Mesothelial cell of epicardium (in vitro differentiated cells): ENCODE results near the gene KCNJ10. TPM values are rescaled to one million over a fixed set of nuclear protein-coding genes. Genes with fewer than 3 reads are reported as not detected.
A peak's percentile ranks its signal among the peaks of the same experiment; 100 is the strongest.

Experiments used
- DNase-seq, 2 experiments: peaks; one replicate each; pipeline ENCODE4 v3.0.0; 2021; ENCODE audit warnings: low spot score in 2 of 2; ENCODE audit not compliant: unreplicated experiment in 2 of 2
- H3K27ac Mint-ChIP-seq: 2 replicates; pipeline ENCODE4 v1.8.0; 2021; ENCODE audit warnings: mixed read lengths
- H3K27me3 Mint-ChIP-seq: 2 replicates; pipeline ENCODE4 v1.8.0; 2021; ENCODE audit warnings: low read depth, mixed read lengths
- H3K36me3 Mint-ChIP-seq: 2 replicates; pipeline ENCODE4 v1.8.0; 2021; ENCODE audit warnings: mixed read lengths
- H3K4me1 Mint-ChIP-seq: 2 replicates; pipeline ENCODE4 v1.8.0; 2021; ENCODE audit warnings: mixed read lengths
- H3K4me3 Mint-ChIP-seq: 2 replicates; pipeline ENCODE4 v1.8.0; 2021; ENCODE audit warnings: mild to moderate bottlenecking, moderate library complexity, mixed read lengths
- H3K9me3 Mint-ChIP-seq: 2 replicates; pipeline ENCODE4 v1.8.0; 2021; ENCODE audit warnings: mixed read lengths
- CTCF ChIP-seq: fragments of 200-600 bp; sonication (generic); IDR thresholded peaks from one replicate; pipeline ENCODE4 v1.5.0; 2021; ENCODE audit warnings: antibody characterized with exemption; ENCODE audit not compliant: unreplicated experiment
- total RNA-seq: library from RNA; stranded (reverse); gene quantifications from 3 replicates; pipeline ENCODE4 v1.2.1, GENCODE V29; 2021

Gene KCNJ10
- total RNA-seq, 1 donor from 2014 or later = 0.27 TPM

- Mint-ChIP-seq H3K4me1 (no peaks in the 10 kb centered on the region), H3K4me3 (no peak overlapping the region), H3K27ac (no peak overlapping the region), H3K36me3 (peaks cover 5% of the 10 kb centered on the region), H3K9me3 (no peaks in the 10 kb centered on the region), H3K27me3 (peaks cover 5% of the 10 kb centered on the region)
- no peak for TF ChIP-seq CTCF
- DNase-seq = no peak
Measured at GRCh38 chr1:160090760-160091159, 20.8 kb upstream of the KCNJ10 start.

GRCh38 chr1:160089883-160090282, 19.9 kb upstream of the KCNJ10 start:
- Mint-ChIP-seq H3K27me3 (peaks cover 11% of the 10 kb centered on the region), H3K36me3 (peaks cover 5% of the 10 kb centered on the region), H3K9me3 (no peaks in the 10 kb centered on the region), H3K4me3 (no peak overlapping the region), H3K27ac (no peak overlapping the region), H3K4me1 (no peaks in the 10 kb centered on the region)
- DNase-seq = no peak
- TF ChIP-seq CTCF = no peak

DNA sequence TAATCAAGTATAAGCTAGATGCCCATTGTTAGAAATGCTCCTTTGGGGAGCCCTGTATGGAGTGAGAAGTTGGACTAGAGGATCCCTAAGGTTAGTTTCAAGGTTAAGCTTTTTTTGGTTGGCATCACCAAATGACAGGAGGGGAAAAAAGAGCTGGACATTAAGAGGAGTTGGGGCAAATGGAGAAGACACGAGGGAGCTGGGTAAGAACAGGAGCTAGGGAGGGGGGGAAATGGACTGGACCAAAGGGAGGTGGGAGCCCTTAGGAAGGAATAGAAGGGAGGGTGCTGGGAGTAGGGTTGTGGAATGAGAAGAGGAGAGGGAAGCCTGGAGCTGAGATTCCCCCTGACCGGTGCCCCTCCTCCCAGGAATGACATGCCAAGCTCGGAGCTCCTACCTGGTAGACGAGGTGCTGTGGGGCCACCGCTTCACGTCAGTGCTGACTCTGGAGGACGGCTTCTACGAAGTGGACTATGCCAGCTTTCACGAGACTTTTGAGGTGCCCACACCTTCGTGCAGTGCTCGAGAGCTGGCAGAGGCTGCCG, 17.2 kb upstream of the KCNJ10 start:
- no peaks in the 10 kb centered on the region for H3K9me3 Mint-ChIP-seq
- no peak overlapping the region for H3K4me3 Mint-ChIP-seq
- H3K36me3 Mint-ChIP-seq = peaks cover 5% of the 10 kb centered on the region
- peaks cover 33% of the 10 kb centered on the region for H3K27me3 Mint-ChIP-seq
- no peak for TF ChIP-seq CTCF
- H3K27ac Mint-ChIP-seq = no peak overlapping the region
- no peaks in the 10 kb centered on the region for H3K4me1 Mint-ChIP-seq
- no peak for DNase-seq

DNA sequence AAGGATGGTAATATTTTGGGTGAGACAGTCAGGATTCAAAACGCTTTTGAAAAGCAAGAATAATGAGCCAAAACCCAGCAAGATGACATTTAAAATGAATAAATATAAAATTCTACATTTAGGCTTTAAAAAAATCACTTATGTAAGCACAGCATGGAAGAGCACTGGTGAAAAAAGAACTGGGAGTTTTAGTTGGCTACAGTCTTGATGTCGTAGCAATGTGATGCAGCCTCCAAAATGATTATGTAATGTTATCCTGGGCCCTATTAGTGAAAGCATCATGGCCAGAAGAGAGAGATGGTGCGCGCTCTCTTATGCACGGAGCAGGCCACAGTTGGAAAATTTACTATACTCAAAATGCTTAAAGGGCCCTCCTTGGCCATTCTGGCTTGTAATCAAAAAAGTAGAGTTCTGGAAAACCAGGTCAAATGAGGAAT, 16.5 kb upstream of the KCNJ10 start:
- H3K9me3 Mint-ChIP-seq = no peaks in the 10 kb centered on the region
- peaks cover 5% of the 10 kb centered on the region for H3K36me3 Mint-ChIP-seq
- no peak overlapping the region for H3K27ac Mint-ChIP-seq
- H3K4me3 Mint-ChIP-seq = no peak overlapping the region
- H3K4me1 Mint-ChIP-seq = no peaks in the 10 kb centered on the region
- peaks cover 40% of the 10 kb centered on the region for H3K27me3 Mint-ChIP-seq
- DNase-seq = no peak
- TF ChIP-seq CTCF = no peak

GRCh38 chr1:160085686-160086455, 15.9 kb upstream of the KCNJ10 start:
- peaks cover 46% of the 10 kb centered on the region for H3K27me3 Mint-ChIP-seq
- no peak overlapping the region for H3K4me3 Mint-ChIP-seq
- H3K36me3 Mint-ChIP-seq = peaks cover 5% of the 10 kb centered on the region
- H3K4me1 Mint-ChIP-seq = no peaks in the 10 kb centered on the region
- DNase-seq = peak in 1 of 2 experiments; percentile 82
- H3K9me3 Mint-ChIP-seq = no peaks in the 10 kb centered on the region
- no peak overlapping the region for H3K27ac Mint-ChIP-seq
- TF ChIP-seq CTCF = peak; percentile 60
